Fibroblast of skin of scalp (primary cell): Measurements from ENCODE around the gene GPER1. TPM values are rescaled to one million over a fixed set of nuclear protein-coding genes. Genes with fewer than 3 reads are reported as not detected.
"Not testable (repeated sequence)": the region's sequence is repeated elsewhere in the genome, so short reads cannot be mapped to it uniquely, and the experiment has no call there.

Experiments used
- DNase-seq: peaks from one replicate; pipeline ENCODE4 v3.0.0-alpha.2; 2013
- polyA plus RNA-seq, 2 experiments: library from polyadenylated mRNA; unstranded; fragments of 120-200 nt; gene quantifications; one replicate each; pipeline ENCODE4 v1.2.1, GENCODE V29; 2013; ENCODE audit not compliant: insufficient read length in 2 of 2

GPER1 gene
- 1.2 TPM for polyA plus RNA-seq (2013, experiment 1 of 2; ENCODE audit: insufficient read length)
- 1.5 TPM for polyA plus RNA-seq (2013, experiment 2 of 2; ENCODE audit: insufficient read length)

- peak; percentile 49 for DNase-seq
These were observed at the start of gene GPER1 for GRCh38 chr7:1087952-1088920. TSS of gene GPER1 (plus strand) at chr7:1088113. CDS start at chr7:1091729, 3,616 bp downstream.

GRCh38 chr7:1040233-1040632 lies 47.7 kb upstream of the GPER1 start:
- not testable (repeated sequence) for DNase-seq

GRCh38 chr7:1040790-1041189 lies 47.1 kb upstream of the GPER1 start:
- DNase-seq = peak; percentile 83

GRCh38 chr7:1041551-1042491 lies 46.1 kb upstream of the GPER1 start:
- DNase-seq = no peak

GRCh38 chr7:1042492-1042833 lies 45.5 kb upstream of the GPER1 start:
- no peak for DNase-seq

GRCh38 chr7:1043552-1044188 lies 44.2 kb upstream of the GPER1 start:
- no peak for DNase-seq

GRCh38 chr7:1044189-1045068 lies 43.5 kb upstream of the GPER1 start, which contains the start of gene GPR146:
TSS of gene GPR146 (plus strand) at chr7:1044546. CDS start at chr7:1057516, 12,970 bp downstream.
- peak; percentile 96 for DNase-seq

GRCh38 chr7:1045069-1046063 lies 42.5 kb upstream of the GPER1 start:
- DNase-seq = no peak

- no peak for DNase-seq
These were observed 40.9 kb upstream of the GPER1 start for GRCh38 chr7:1046722-1047679.

GRCh38 chr7:1049006-1049741 lies 38.7 kb upstream of the GPER1 start:
- DNase-seq = no peak

- DNase-seq = no peak
These were observed 38.1 kb upstream of the GPER1 start for GRCh38 chr7:1049801-1050200.

GRCh38 chr7:1050254-1050906 lies 37.5 kb upstream of the GPER1 start:
- DNase-seq = no peak

- no peak for DNase-seq
These were observed 36.8 kb upstream of the GPER1 start for GRCh38 chr7:1050956-1051690.

GRCh38 chr7:1052031-1052818 lies 35.7 kb upstream of the GPER1 start:
- no peak for DNase-seq

- no peak for DNase-seq
These were observed 34.9 kb upstream of the GPER1 start for GRCh38 chr7:1053002-1053411.

GRCh38 chr7:1053816-1054370 lies 34.0 kb upstream of the GPER1 start:
- no peak for DNase-seq
